HCT116 (cell line): ENCODE measurements around the gene R3HDML. TPM values are rescaled to one million over a fixed set of nuclear protein-coding genes. Genes with fewer than 3 reads are reported as not detected.

Source experiments
- ATAC-seq: fragments of 200-7000 bp; cut with Tn5 transposase; 2 replicates; pipeline ENCODE4 v1.9.1; 2020; ENCODE audit warnings: mild to moderate bottlenecking, moderate library complexity
- BruUV-seq: library from RNA; stranded (reverse); fragments of 400-500 nt; replicated peaks from 2 replicates; lab custom pipeline; 2021; lab: Mats Ljungman, UMichigan
- CTCF ChIA-PET: fragments of 300-600 bp; sonication (Branson Sonifier 250); formaldehyde crosslinking; loops from one replicate; lab custom pipeline; 2021; ENCODE audit warnings: antibody characterized with exemption; lab: Charles Lee
- POLR2A ChIA-PET: fragments of 300-600, 350-600 bp; sonication (Branson Sonifier 250); formaldehyde crosslinking; loops from one replicate; lab custom pipeline; 2021; ENCODE audit warnings: antibody characterized with exemption; lab: Charles Lee
- RAD21 ChIA-PET, 2 experiments: fragments of 300-600 bp; sonication (Branson Sonifier 250); formaldehyde crosslinking; loops; one replicate each; lab custom pipeline; 2023; ENCODE audit warnings: low total read pairs in 2 of 2; ENCODE audit not compliant: uncharacterized antibody in 2 of 2, unreplicated experiment in 2 of 2, low non-redundant PET in 1 of 2; lab: Charles Lee
- DNase-seq: peaks from one replicate; pipeline ENCODE4 v3.0.0-alpha.2; 2010; ENCODE audit warnings: low read depth, low spot score
- H2AFZ ChIP-seq: fragments of 200-600 bp; shearing (Covaris generic), sonication (generic); 2 replicates; pipeline ENCODE4 v1.6.1; 2017; ENCODE audit warnings: low read depth, mixed run types, mixed read lengths, antibody characterized with exemption, low read length; ENCODE audit not compliant: poor library complexity, severe bottlenecking
- H3K27ac ChIP-seq: 2 replicates; pipeline ENCODE4 v1.5.1; 2012; ENCODE audit warnings: low read depth, low read length
- H3K27me3 ChIP-seq: fragments of 200-600 bp; sonication (generic); 2 replicates; pipeline ENCODE4 v1.6.1; 2016; ENCODE audit warnings: mixed run types, low read length, mixed read lengths; ENCODE audit not compliant: insufficient read depth
- H3K36me3 ChIP-seq, 2 experiments: fragments of 200-500 bp in 1 of 2; fragments of 200-600 bp in 1 of 2; sonication (Bioruptor generic) in 1 of 2; sonication (generic) in 1 of 2; 2 replicates each; pipeline versions ENCODE4 v1.5.1 to v1.6.1; 2014 to 2016; ENCODE audit warnings: low read length in 2 of 2, inconsistent platforms in 1 of 2, mixed read lengths in 1 of 2, mixed run types in 1 of 2; ENCODE audit not compliant: insufficient read depth in 2 of 2, control insufficient read depth in 1 of 2
- H3K4me1 ChIP-seq, 2 experiments: fragments of 200-600 bp in 1 of 2; sonication (generic) in 1 of 2; 2 replicates each; pipeline versions ENCODE4 v1.5.1 to v1.6.1; 2012 to 2017; ENCODE audit warnings: low read length in 2 of 2, inconsistent platforms in 1 of 2, mild to moderate bottlenecking in 1 of 2, mixed read lengths in 1 of 2, mixed run types in 1 of 2, moderate library complexity in 1 of 2; ENCODE audit not compliant: insufficient read depth in 2 of 2, control insufficient read depth in 1 of 2
- H3K4me2 ChIP-seq: fragments of 200-600 bp; sonication (generic); 2 replicates; pipeline ENCODE4 v1.6.1; 2017; ENCODE audit warnings: mixed run types, low read length, mixed read lengths
- H3K4me3 ChIP-seq, 2 experiments: fragments of 200-600 bp in 1 of 2; sonication (generic) in 1 of 2; replicated peaks in 1 of 2; 2 replicates each; pipeline ENCODE4 v1.5.1; 2011 to 2016; ENCODE audit warnings: low read length in 2 of 2, control low read depth in 1 of 2, low read depth in 1 of 2, mild to moderate bottlenecking in 1 of 2, mixed read lengths in 1 of 2, mixed run types in 1 of 2
- H3K79me2 ChIP-seq: fragments of 200-600 bp; sonication (generic); 2 replicates; pipeline ENCODE4 v1.6.1; 2017; ENCODE audit warnings: mild to moderate bottlenecking, mixed run types, low read length, moderate library complexity, mixed read lengths; ENCODE audit not compliant: insufficient read depth
- H3K9ac ChIP-seq: fragments of 200-600 bp; sonication (generic); 2 replicates; pipeline ENCODE4 v1.6.1; 2016; ENCODE audit warnings: low read length, mixed read lengths
- H3K9me2 ChIP-seq: fragments of 200-600 bp; sonication (generic), shearing (Covaris generic); 2 replicates; pipeline ENCODE4 v1.6.1; 2017; ENCODE audit warnings: mixed run types, mild to moderate bottlenecking, moderate library complexity; ENCODE audit not compliant: insufficient read depth
- H3K9me3 ChIP-seq, 2 experiments: fragments of 200-500 bp in 1 of 2; fragments of 200-600 bp in 1 of 2; sonication (Bioruptor generic) in 1 of 2; sonication (generic) in 1 of 2; 2 replicates each; pipeline ENCODE4 v1.6.1; 2014 to 2017; ENCODE audit warnings: low read length in 2 of 2, mixed read lengths in 2 of 2, inconsistent platforms in 1 of 2, low read depth in 1 of 2, mild to moderate bottlenecking in 1 of 2, mixed run types in 1 of 2, moderate library complexity in 1 of 2; ENCODE audit not compliant: control insufficient read depth in 1 of 2, insufficient read depth in 1 of 2
- H4K20me1 ChIP-seq: fragments of 200-600 bp; sonication (generic), shearing (Covaris generic); 2 replicates; pipeline ENCODE4 v1.6.1; 2017; ENCODE audit warnings: mixed run types, mild to moderate bottlenecking, moderate library complexity; ENCODE audit not compliant: insufficient read depth
- ATF3 ChIP-seq: IDR thresholded peaks from 2 replicates; pipeline ENCODE4 v1.6.1; 2012
- CEBPB ChIP-seq: IDR thresholded peaks from 2 replicates; pipeline ENCODE4 v1.6.1; 2012; ENCODE audit warnings: low read depth
- CTCF ChIP-seq, 3 experiments: fragments of 200-600 bp in 1 of 3; sonication (generic) in 1 of 3; IDR thresholded peaks in 2 of 3; conservative IDR thresholded peaks in 1 of 3; 2 replicates each; pipeline ENCODE4 v1.5.1; 2012 to 2017; ENCODE audit warnings: low read depth in 2 of 3, low read length in 2 of 3, antibody characterized with exemption in 1 of 3, borderline replicate concordance in 1 of 3, control low read depth in 1 of 3, mild to moderate bottlenecking in 1 of 3, mixed read lengths in 1 of 3, mixed run types in 1 of 3, moderate library complexity in 1 of 3; ENCODE audit not compliant: insufficient read depth in 1 of 3
- EGR1 ChIP-seq: IDR thresholded peaks from 2 replicates; pipeline ENCODE4 v1.6.1; 2012; ENCODE audit warnings: low read depth
- ELF1 ChIP-seq: IDR thresholded peaks from 2 replicates; pipeline ENCODE4 v1.6.1; 2012; ENCODE audit warnings: low read depth, borderline replicate concordance
- EZH2phosphoT487 ChIP-seq: fragments of 200-600 bp; IDR thresholded peaks from 2 replicates; pipeline ENCODE4 v1.6.1; 2018; ENCODE audit warnings: antibody characterized with exemption, borderline replicate concordance
- FOSL1 ChIP-seq: IDR thresholded peaks from 2 replicates; pipeline ENCODE4 v1.6.1; 2012; ENCODE audit warnings: low read depth
- MAX ChIP-seq: IDR thresholded peaks from 2 replicates; pipeline ENCODE4 v1.6.1; 2012
- POLR2A ChIP-seq: IDR thresholded peaks from 2 replicates; pipeline ENCODE4 v1.7.0; 2011; ENCODE audit warnings: borderline replicate concordance; ENCODE audit not compliant: insufficient read depth, insufficient read length; ENCODE audit errors: extremely low read depth
- POLR2AphosphoS5 ChIP-seq: IDR thresholded peaks from 2 replicates; pipeline ENCODE4 v1.6.1; 2011; ENCODE audit warnings: mild to moderate bottlenecking, low read depth, low read length, moderate library complexity
- RAD21 ChIP-seq: IDR thresholded peaks from 2 replicates; pipeline ENCODE4 v1.6.1; 2012; ENCODE audit warnings: low read depth, mild to moderate bottlenecking
- SRF ChIP-seq: IDR thresholded peaks from 2 replicates; pipeline ENCODE4 v1.6.1; 2012; ENCODE audit warnings: low read depth
- YY1 ChIP-seq: IDR thresholded peaks from 2 replicates; pipeline ENCODE4 v1.6.1; 2011; ENCODE audit warnings: low read length, low read depth, moderate library complexity, mild to moderate bottlenecking; ENCODE audit not compliant: insufficient replicate concordance; ENCODE audit errors: extremely low read depth
- ZFX ChIP-seq: fragments of 450-650 bp; IDR thresholded peaks from 2 replicates; pipeline ENCODE4 v1.6.1; 2017
- intact Hi-C: fragments of 100-400 bp; cut with micrococcal nuclease; formaldehyde crosslinking; loops from 2 replicates; pipeline ENCODE4 v1.10.0; 2022
- total RNA-seq: library from RNA; stranded (reverse); gene quantifications from one replicate; pipeline ENCODE4 v1.2.1, GENCODE V29; 2021; ENCODE audit not compliant: unreplicated experiment

The R3HDML gene
- total RNA-seq, 1 experiment from 2014 or later = not detected

DNA sequence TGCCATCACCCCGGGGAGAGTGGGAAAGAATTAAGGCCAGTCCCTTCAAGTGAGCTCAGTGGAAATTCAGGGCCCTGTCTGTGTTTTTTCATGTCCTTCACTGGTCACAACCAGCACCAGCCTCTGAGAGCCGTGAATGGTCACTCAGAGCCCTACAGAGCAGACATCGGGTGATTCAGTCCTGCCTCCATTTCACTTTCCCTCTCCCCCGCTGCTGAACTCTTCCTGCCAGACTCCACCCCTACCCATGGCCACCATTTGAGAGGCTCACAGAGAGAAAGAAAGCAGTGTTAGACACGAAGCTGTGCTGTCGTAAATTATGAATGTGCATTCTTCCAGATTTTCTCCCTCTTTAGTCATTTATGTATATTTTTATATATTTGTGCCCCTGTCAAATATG is 5.4 kb downstream of the R3HDML start:
- ChIA-PET CTCF (no interaction called here), POLR2A (no interaction called here), RAD21 (no interaction called here)
- Histone ChIP-seq H3K9ac (no peak overlapping the region), H3K4me2 (no peak overlapping the region), H3K36me3 (no peaks in the 10 kb centered on the region), H3K27me3 (no peaks in the 10 kb centered on the region), H3K4me3 (no peak overlapping the region), H2AFZ (no peak overlapping the region), H3K9me2 (no peaks in the 10 kb centered on the region), H4K20me1 (no peaks in the 10 kb centered on the region), H3K4me1 (no peaks in the 10 kb centered on the region), H3K27ac (no peak overlapping the region), H3K9me3 (no peaks in the 10 kb centered on the region), H3K79me2 (no peaks in the 10 kb centered on the region)
- no TSS peak for BruUV-seq
- no peak for TF ChIP-seq CEBPB
- no peak for TF ChIP-seq CTCF (IDR thresholded peaks at IDR 0.05 in 2 of 3, conservative IDR thresholded peaks at IDR 0.05 in 1 of 3; ENCODE audit: borderline replicate concordance in 1 of 3, insufficient read depth in 1 of 3, low read depth in 2 of 3, low read length in 2 of 3)
- no peak for TF ChIP-seq EZH2phosphoT487
- no peak for TF ChIP-seq POLR2AphosphoS5
- TF ChIP-seq EGR1 = no peak
- no peak for TF ChIP-seq ATF3
- no peak for TF ChIP-seq RAD21
- TF ChIP-seq MAX = no peak
- no peak for TF ChIP-seq ELF1
- TF ChIP-seq ZFX = no peak
- TF ChIP-seq YY1 = no peak
- no peak for TF ChIP-seq SRF
- no peak for TF ChIP-seq POLR2A
- no peak for TF ChIP-seq FOSL1
- ATAC-seq (no peak), DNase-seq (no peak)
- intact Hi-C loops = no loop called here
